GM21526 (cell line): ENCODE measurements around the gene MEIG1.
"Not testable (repeated sequence)": the region's sequence is repeated elsewhere in the genome, so short reads cannot be mapped to it uniquely, and the experiment has no call there.

Source experiments
- ATAC-seq: cut with Tn5 transposase; IDR thresholded peaks from one replicate; pipeline ENCODE4 v1.9.1; 2021; ENCODE audit warnings: moderate library complexity; ENCODE audit not compliant: unreplicated experiment, low FRiP score

Gene MEIG1

GRCh38 chr10:14954001-14954770 lies 5.0 kb upstream of the MEIG1 start, which contains the start of gene DCLRE1C:
TSS of gene DCLRE1C (minus strand) at chr10:14954096. CDS start at chr10:14954010, 86 bp downstream.
- ATAC-seq, result peak; percentile 73

- no peak for ATAC-seq
Measured at GRCh38 chr10:14954934-14955333, 4.3 kb upstream of the MEIG1 start.

GRCh38 chr10:14958872-14959220 lies 342 bp upstream of the MEIG1 start:
- no peak for ATAC-seq

GRCh38 chr10:14967897-14968296 lies 8.7 kb downstream of the MEIG1 start:
- no peak for ATAC-seq

- no peak for ATAC-seq
Measured at GRCh38 chr10:14971867-14972448, 12.8 kb downstream of the MEIG1 start.

GRCh38 chr10:14974153-14974998 lies 15.2 kb downstream of the MEIG1 start:
- ATAC-seq, result not testable (repeated sequence)

- ATAC-seq, result no peak
Measured at GRCh38 chr10:14975672-14976273, 16.6 kb downstream of the MEIG1 start.

GRCh38 chr10:14982744-14983143 lies 23.6 kb downstream of the MEIG1 start:
- ATAC-seq, result no peak

- not testable (repeated sequence) for ATAC-seq
Measured at GRCh38 chr10:14989552-14989951, 30.4 kb downstream of the MEIG1 start.

GRCh38 chr10:14991035-14991749 lies 32.0 kb downstream of the MEIG1 start:
- not testable (repeated sequence) for ATAC-seq

GRCh38 chr10:14992336-14992735 lies 33.1 kb downstream of the MEIG1 start:
- not testable (repeated sequence) for ATAC-seq

- ATAC-seq, result not testable (repeated sequence)
Measured at GRCh38 chr10:14993500-14994455, 34.6 kb downstream of the MEIG1 start.

GRCh38 chr10:14995964-14996565 lies 36.9 kb downstream of the MEIG1 start:
- ATAC-seq, result no peak

GRCh38 chr10:15013530-15013929 lies 54.3 kb downstream of the MEIG1 start:
- not testable (repeated sequence) for ATAC-seq

- ATAC-seq, result no peak
Measured at GRCh38 chr10:15015451-15015850, 56.3 kb downstream of the MEIG1 start.

GRCh38 chr10:15020966-15021365 lies 61.8 kb downstream of the MEIG1 start:
- ATAC-seq, result not testable (repeated sequence)
